GM12878 (cell line): ENCODE data around the gene XPNPEP3. TPM values are rescaled to one million over a fixed set of nuclear protein-coding genes. Genes with fewer than 3 reads are reported as not detected.

ENCODE experiments used
- ATAC-seq: fragments of 200-7000 bp; cut with Tn5 transposase; 3 replicates; pipeline ENCODE4 v1.9.1; 2020; ENCODE audit warnings: mild to moderate bottlenecking, moderate library complexity
- BruUV-seq: library from RNA; stranded (reverse); fragments of 400-500 nt; replicated peaks from 2 replicates; lab custom pipeline; 2021; lab: Mats Ljungman, UMichigan
- CTCF ChIA-PET: fragments of 300-600 bp; sonication (Branson Sonifier 250); formaldehyde crosslinking; extraction: SDS; loops from one replicate; lab custom pipeline; 2021; ENCODE audit warnings: inconsistent platforms; lab: Yijun Ruan, JAX
- POLR2A ChIA-PET: fragments of 350-600 bp; formaldehyde crosslinking; extraction: SDS; loops from one replicate; lab custom pipeline; 2021; ENCODE audit warnings: inconsistent platforms; lab: Charles Lee
- RAD21 ChIA-PET: fragments of 300-600 bp; sonication (Branson Sonifier 250); formaldehyde crosslinking; loops from one replicate; lab custom pipeline; 2023; ENCODE audit warnings: antibody characterized with exemption; ENCODE audit not compliant: unreplicated experiment; lab: Charles Lee
- SMC1A ChIA-PET: fragments of 300-600 bp; sonication (Branson Sonifier 250); formaldehyde crosslinking; loops from one replicate; lab custom pipeline; 2023; ENCODE audit not compliant: unreplicated experiment, uncharacterized antibody; lab: Charles Lee
- DNase-seq: peaks from one replicate; pipeline ENCODE4 v3.0.0-alpha.2; 2011; ENCODE audit warnings: low read depth, low spot score
- FAIRE-seq: peaks from 3 replicates; lab custom pipeline; 2011; peaks lifted over from hg19 to GRCh38; lab: Jason Lieb, UNC
- H2AFZ ChIP-seq: 2 replicates; pipeline ENCODE4 v1.6.0; 2011; ENCODE audit warnings: low read depth, low read length, control low read depth; ENCODE audit not compliant: control insufficient read depth
- H3K27ac ChIP-seq: 2 replicates; pipeline ENCODE4 v1.5.1; 2011; ENCODE audit warnings: control low read depth; ENCODE audit not compliant: control insufficient read depth, insufficient read depth
- H3K27me3 ChIP-seq, 2 experiments: replicated peaks in 1 of 2; 2 replicates each; pipeline versions ENCODE4 v1.6.0 to v1.6.1; 2011; ENCODE audit warnings: low read length in 1 of 2; ENCODE audit not compliant: control insufficient read depth in 2 of 2, insufficient read depth in 2 of 2
- H3K36me3 ChIP-seq, 2 experiments: 2 replicates each; pipeline ENCODE4 v1.5.1; 2011; ENCODE audit warnings: low read length in 1 of 2; ENCODE audit not compliant: control insufficient read depth in 2 of 2, insufficient read depth in 2 of 2
- H3K4me1 ChIP-seq: 2 replicates; pipeline ENCODE4 v1.6.1; 2011; ENCODE audit warnings: mild to moderate bottlenecking, low read length, moderate library complexity, mixed read lengths; ENCODE audit not compliant: control insufficient read depth, insufficient read depth
- H3K4me2 ChIP-seq: 2 replicates; pipeline ENCODE4 v1.6.0; 2011; ENCODE audit warnings: control low read depth; ENCODE audit not compliant: control insufficient read depth, insufficient read depth
- H3K4me3 ChIP-seq: fragments of 200-600 bp; sonication (generic); 2 replicates; pipeline ENCODE4 v1.5.1; 2016
- H3K79me2 ChIP-seq: 2 replicates; pipeline ENCODE4 v1.6.0; 2011; ENCODE audit warnings: low read length; ENCODE audit not compliant: control insufficient read depth, insufficient read depth
- H3K9ac ChIP-seq: 2 replicates; pipeline ENCODE4 v1.8.0; 2011; ENCODE audit warnings: low read length, control low read depth, mixed read lengths; ENCODE audit not compliant: control insufficient read depth, insufficient read depth
- H3K9me3 ChIP-seq: replicated peaks from 3 replicates; pipeline ENCODE4 v1.5.1; 2011; ENCODE audit warnings: mild to moderate bottlenecking, low read length; ENCODE audit not compliant: control insufficient read depth, insufficient read depth
- H4K20me1 ChIP-seq: 2 replicates; pipeline ENCODE4 v1.6.0; 2011; ENCODE audit not compliant: control insufficient read depth, insufficient read depth
- JUND ChIP-seq: IDR thresholded peaks from 2 replicates; pipeline ENCODE4 v1.6.1; 2012; ENCODE audit warnings: low read depth, mild to moderate bottlenecking, low read length, improper control_type of control experiment, moderate library complexity
- KDM1A ChIP-seq: fragments of 200-600 bp; sonication (generic); IDR thresholded peaks from 2 replicates; pipeline ENCODE4 v1.6.1; 2016; ENCODE audit warnings: borderline replicate concordance
- MLLT1 ChIP-seq: fragments of 450-650 bp; IDR thresholded peaks from 2 replicates; pipeline ENCODE4 v1.6.1; 2016; ENCODE audit warnings: mild to moderate bottlenecking
- PML ChIP-seq: IDR thresholded peaks from 2 replicates; pipeline ENCODE4 v1.6.1; 2012; ENCODE audit warnings: low read length, inconsistent platforms
- SMAD5 ChIP-seq: IDR thresholded peaks from 2 replicates; pipeline ENCODE4 v1.6.1; 2016; ENCODE audit warnings: antibody characterized with exemption, low read depth
- SREBF2 ChIP-seq: IDR thresholded peaks from 2 replicates; pipeline ENCODE4 v1.6.1; 2012; ENCODE audit warnings: mild to moderate bottlenecking, low read length
- TAF1 ChIP-seq: IDR thresholded peaks from 2 replicates; pipeline ENCODE4 v1.6.1; 2011; ENCODE audit warnings: mild to moderate bottlenecking, low read depth, low read length, borderline replicate concordance
- YY1 ChIP-seq: IDR thresholded peaks from 2 replicates; pipeline ENCODE4 v1.6.1; 2011; ENCODE audit warnings: low read depth, mild to moderate bottlenecking, low read length
- WGBS: methylation state at CpG from one replicate; pipeline ENCODE4 v1.1.6; 2016; ENCODE audit warnings: low lambda C conversion rate; ENCODE audit not compliant: insufficient replicate concordance, insufficient coverage; ENCODE audit errors: missing lambda C conversion rate; 5-methylcytosine and 5-hydroxymethylcytosine counted together
- in situ Hi-C: fragments of 300-500 bp; cut with MboI; formaldehyde crosslinking; loops from 9 replicates; pipeline ENCODE4 v1.14.3; 2018; ENCODE audit warnings: mixed read lengths
- intact Hi-C: fragments of 100-400 bp; cut with micrococcal nuclease; formaldehyde crosslinking; loops from one replicate; pipeline ENCODE4 v1.14.2; 2022; ENCODE audit not compliant: unreplicated experiment
- polyA plus RNA-seq, 11 experiments: library from polyadenylated mRNA; depleted of rRNA in 4 of 11; unstranded in 6 of 11; stranded (reverse) in 5 of 11; fragments of >200 nt; fragmentation: Nextera tagmentation in 4 of 11; fragmentation: Illumina TruSeq in 1 of 11; extraction: Ambion mirVana in 4 of 11; extraction: Trizol in 1 of 11; gene quantifications; 1 replicate in 1 of 11; 2 replicates in 10 of 11; pipeline versions ENCODE4 v1.2.1 to v1.2.3, GENCODE V29; 2011 to 2016; ENCODE audit warnings: inconsistent platforms in 2 of 11, missing spikeins in 2 of 11, low read depth in 1 of 11
- total RNA-seq, 4 experiments: library from RNA; depleted of rRNA in 3 of 4; stranded (reverse); fragments of >200 nt in 3 of 4; fragmentation: Illumina TruSeq in 1 of 4; extraction: Trizol in 1 of 4; gene quantifications; 2 replicates each; pipeline versions ENCODE4 v1.2.1 to v1.2.3, GENCODE V29; 2013 to 2021
- TF ChIP-seq, protein P1 (sequence below): IDR thresholded peaks from 2 replicates; pipeline ENCODE4 v1.6.1; 2012; ENCODE audit warnings: low read depth, low read length, improper control_type of control experiment
- TF ChIP-seq, protein P2 (sequence below), 3 experiments: IDR thresholded peaks in 2 of 3; conservative IDR thresholded peaks in 1 of 3; 2 replicates each; pipeline ENCODE4 v1.5.1; 2011; ENCODE audit warnings: low read depth in 3 of 3, low read length in 3 of 3, mild to moderate bottlenecking in 3 of 3, control low read depth in 2 of 3, moderate library complexity in 2 of 3, inconsistent platforms in 1 of 3, mixed read lengths in 1 of 3; ENCODE audit not compliant: control insufficient read depth in 2 of 3, insufficient read depth in 1 of 3; ENCODE audit errors: extremely low read depth in 1 of 3

XPNPEP3 gene
- total and polyA plus RNA-seq, 10 of the 15 experiments (the other 5 are each of a cell fraction or from before 2014, with no cell fraction given), result 6.7 to 19.9 (median 11.7) TPM

DNA sequence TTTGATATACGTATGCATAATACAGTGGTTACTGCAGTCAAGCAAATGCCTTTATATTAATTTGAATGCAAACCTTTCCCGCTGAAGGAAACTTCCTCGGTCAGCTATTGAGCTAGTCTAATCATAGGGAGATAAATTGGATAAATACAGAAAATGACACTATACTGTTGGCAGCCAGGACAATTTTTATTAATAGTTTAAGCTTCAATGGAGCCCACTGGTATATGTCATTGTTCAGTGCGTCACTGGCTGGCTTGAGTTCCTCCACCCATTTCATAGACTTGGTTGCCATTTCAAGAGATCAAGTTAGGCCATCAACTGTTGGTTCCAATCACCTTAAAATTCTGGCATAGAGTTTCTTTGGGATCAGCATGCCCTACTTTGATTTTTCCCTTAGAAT lies 37.5 kb downstream of the XPNPEP3 start:
- SMC1A ChIA-PET, result interaction anchor here (1.2 to 1.3 kb wide), 2 partner anchors 18 to 235 kb away, joined by 3 to 4 read pairs; no protein-coding TSS in a partner anchor
- H4K20me1 ChIP-seq, result no peaks in the 10 kb centered on the region
- intact Hi-C loops, result loop anchor here (10.0 kb wide), 1 partner anchor 460 kb away; no protein-coding TSS in a partner anchor
- no peak overlapping the region for H3K27ac ChIP-seq
- DNase-seq (no peak), FAIRE-seq (no peak), ATAC-seq (no peak)
- no TSS peak for BruUV-seq
- no peaks in the 10 kb centered on the region for H3K4me1 ChIP-seq
- CTCF ChIA-PET, result interaction anchor here (1.0 to 1.5 kb wide), 3 partner anchors 20 to 211 kb away, joined by 3 to 5 read pairs (median 4); no protein-coding TSS in a partner anchor
- H2AFZ ChIP-seq, result no peak overlapping the region
- no peaks in the 10 kb centered on the region for H3K9me3 ChIP-seq
- peaks cover 0 to 2% of the 10 kb centered on the region in 2 experiments; a peak in 1 of 4 replicates for H3K36me3 ChIP-seq
- TF ChIP-seq SREBF2 (no peak), PML (no peak)
- no peaks in the 10 kb centered on the region for H3K79me2 ChIP-seq
- in situ Hi-C loops, result loop anchor here (10.0 kb wide), 1 partner anchor 210 kb away; no protein-coding TSS in a partner anchor
- no peak overlapping the region for H3K9ac ChIP-seq
- POLR2A ChIA-PET, result interaction anchor here (1.3 kb wide), 2 partner anchors 9 to 211 kb away, joined by 3 to 4 read pairs; no protein-coding TSS in a partner anchor
- no peaks in the 10 kb centered on the region for H3K27me3 ChIP-seq
- 97% methylated on average over 4 of the region's 4 CpGs for WGBS
- RAD21 ChIA-PET, result interaction anchor here (1.2 kb wide), 1 partner anchor 211 kb away, joined by 5 read pairs; no protein-coding TSS in a partner anchor
- no peak overlapping the region for H3K4me2 ChIP-seq
- H3K4me3 ChIP-seq, result no peak overlapping the region

DNA sequence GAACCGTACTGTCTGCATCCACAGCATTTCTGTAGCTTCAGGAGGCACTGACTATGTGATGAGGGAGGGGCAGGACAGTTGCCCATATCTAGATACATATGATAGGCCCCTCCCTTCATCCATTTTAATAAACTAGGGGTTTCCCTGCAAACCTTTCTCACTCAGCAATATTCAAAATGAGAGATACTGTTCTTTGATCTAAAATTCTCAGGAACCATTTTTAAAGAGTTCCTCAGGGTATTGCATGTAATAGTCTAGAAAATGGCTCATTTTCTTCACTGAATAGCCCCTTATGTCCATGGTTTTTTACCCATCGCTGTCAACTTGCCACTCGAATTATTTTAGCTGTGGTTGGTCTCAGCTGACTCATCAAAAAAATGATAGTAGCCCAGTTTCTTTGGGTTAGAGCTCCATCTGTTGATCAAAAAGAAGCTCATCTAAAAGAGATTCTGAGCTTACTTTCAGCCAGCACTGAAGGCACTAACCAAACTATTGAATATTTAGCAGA lies 42.0 kb downstream of the XPNPEP3 start:
- 27% methylated on average over 3 of the region's 3 CpGs for WGBS
- peak; percentile 92 for ATAC-seq
- ChIA-PET POLR2A (interaction anchor here (0.6 to 1.0 kb wide), 6 partner anchors 9 to 382 kb away, joined by 3 to 6 read pairs (median 3); no protein-coding TSS in a partner anchor), RAD21 (interaction anchor here (0.6 to 2.2 kb wide), 34 partner anchors 9 to 874 kb away, joined by 3 to 45 read pairs (median 5); partner anchors contain the start of genes MRTFA, SLC25A17, TNRC6B and XPNPEP3), CTCF (interaction anchor here (0.7 to 2.5 kb wide), 72 partner anchors 9 to 874 kb away, joined by 3 to 49 read pairs (median 4); partner anchors contain the start of genes SLC25A17, ST13 and XPNPEP3), SMC1A (interaction anchor here (0.7 to 1.9 kb wide), 40 partner anchors 9 to 551 kb away, joined by 3 to 33 read pairs (median 4); partner anchors contain the start of genes SLC25A17, ST13 and XPNPEP3)
- BruUV-seq, result no TSS peak
- no peaks in the 10 kb centered on the region for H3K79me2 ChIP-seq
- H3K36me3 ChIP-seq, result no peaks in the 10 kb centered on the region
- no peak overlapping the region for H3K4me2 ChIP-seq
- no peak overlapping the region for H3K4me3 ChIP-seq
- no peaks in the 10 kb centered on the region for H3K4me1 ChIP-seq
- in situ Hi-C loops, result loop anchor here (10.0 kb wide), 1 partner anchor 214 kb away; no protein-coding TSS in a partner anchor
- H2AFZ ChIP-seq, result peak overlapping the region; percentile 35; the same call in 1 of the 2 replicates
- intact Hi-C loops, result loop anchor here (2.0 to 10.0 kb wide), 2 partner anchors 216 to 464 kb away; no protein-coding TSS in a partner anchor
- H3K27ac ChIP-seq, result no peak overlapping the region
- no peaks in the 10 kb centered on the region for H4K20me1 ChIP-seq
- H3K9ac ChIP-seq, result no peak overlapping the region
- FAIRE-seq, result peak; percentile 38
- peak; percentile 44 for DNase-seq
- H3K9me3 ChIP-seq, result no peaks in the 10 kb centered on the region
- no peaks in the 10 kb centered on the region for H3K27me3 ChIP-seq
- TF ChIP-seq KDM1A (no peak), JUND (no peak), TAF1 (no peak), SMAD5 (no peak), YY1 (peak; percentile 62; the same call in 1 of the 2 replicates), MLLT1 (no peak)
- TF ChIP-seq, protein P1, sequence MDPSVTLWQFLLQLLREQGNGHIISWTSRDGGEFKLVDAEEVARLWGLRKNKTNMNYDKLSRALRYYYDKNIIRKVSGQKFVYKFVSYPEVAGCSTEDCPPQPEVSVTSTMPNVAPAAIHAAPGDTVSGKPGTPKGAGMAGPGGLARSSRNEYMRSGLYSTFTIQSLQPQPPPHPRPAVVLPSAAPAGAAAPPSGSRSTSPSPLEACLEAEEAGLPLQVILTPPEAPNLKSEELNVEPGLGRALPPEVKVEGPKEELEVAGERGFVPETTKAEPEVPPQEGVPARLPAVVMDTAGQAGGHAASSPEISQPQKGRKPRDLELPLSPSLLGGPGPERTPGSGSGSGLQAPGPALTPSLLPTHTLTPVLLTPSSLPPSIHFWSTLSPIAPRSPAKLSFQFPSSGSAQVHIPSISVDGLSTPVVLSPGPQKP, result no peak
- TF ChIP-seq, protein P2, sequence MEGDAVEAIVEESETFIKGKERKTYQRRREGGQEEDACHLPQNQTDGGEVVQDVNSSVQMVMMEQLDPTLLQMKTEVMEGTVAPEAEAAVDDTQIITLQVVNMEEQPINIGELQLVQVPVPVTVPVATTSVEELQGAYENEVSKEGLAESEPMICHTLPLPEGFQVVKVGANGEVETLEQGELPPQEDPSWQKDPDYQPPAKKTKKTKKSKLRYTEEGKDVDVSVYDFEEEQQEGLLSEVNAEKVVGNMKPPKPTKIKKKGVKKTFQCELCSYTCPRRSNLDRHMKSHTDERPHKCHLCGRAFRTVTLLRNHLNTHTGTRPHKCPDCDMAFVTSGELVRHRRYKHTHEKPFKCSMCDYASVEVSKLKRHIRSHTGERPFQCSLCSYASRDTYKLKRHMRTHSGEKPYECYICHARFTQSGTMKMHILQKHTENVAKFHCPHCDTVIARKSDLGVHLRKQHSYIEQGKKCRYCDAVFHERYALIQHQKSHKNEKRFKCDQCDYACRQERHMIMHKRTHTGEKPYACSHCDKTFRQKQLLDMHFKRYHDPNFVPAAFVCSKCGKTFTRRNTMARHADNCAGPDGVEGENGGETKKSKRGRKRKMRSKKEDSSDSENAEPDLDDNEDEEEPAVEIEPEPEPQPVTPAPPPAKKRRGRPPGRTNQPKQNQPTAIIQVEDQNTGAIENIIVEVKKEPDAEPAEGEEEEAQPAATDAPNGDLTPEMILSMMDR (IDR thresholded peaks at IDR 0.05 in 2 of 3, conservative IDR thresholded peaks at IDR 0.05 in 1 of 3; ENCODE audit: control insufficient read depth in 2 of 3, extremely low read depth in 1 of 3, insufficient read depth in 1 of 3, low read depth in 3 of 3, low read length in 3 of 3), result peak; percentile 48 to 68 (median 54); a peak in 5 of 6 replicates
